GM18873 (cell line): Measurements from ENCODE around the gene C20orf141.
"Not testable (repeated sequence)": the region's sequence is repeated elsewhere in the genome, so short reads cannot be mapped to it uniquely, and the experiment has no call there.

Experiments used
- ATAC-seq: cut with Tn5 transposase; IDR thresholded peaks from one replicate; pipeline ENCODE4 v1.9.1; 2021; ENCODE audit warnings: mild to moderate bottlenecking, moderate library complexity, moderate number of reproducible peaks; ENCODE audit not compliant: unreplicated experiment, low FRiP score

C20orf141 gene

DNA sequence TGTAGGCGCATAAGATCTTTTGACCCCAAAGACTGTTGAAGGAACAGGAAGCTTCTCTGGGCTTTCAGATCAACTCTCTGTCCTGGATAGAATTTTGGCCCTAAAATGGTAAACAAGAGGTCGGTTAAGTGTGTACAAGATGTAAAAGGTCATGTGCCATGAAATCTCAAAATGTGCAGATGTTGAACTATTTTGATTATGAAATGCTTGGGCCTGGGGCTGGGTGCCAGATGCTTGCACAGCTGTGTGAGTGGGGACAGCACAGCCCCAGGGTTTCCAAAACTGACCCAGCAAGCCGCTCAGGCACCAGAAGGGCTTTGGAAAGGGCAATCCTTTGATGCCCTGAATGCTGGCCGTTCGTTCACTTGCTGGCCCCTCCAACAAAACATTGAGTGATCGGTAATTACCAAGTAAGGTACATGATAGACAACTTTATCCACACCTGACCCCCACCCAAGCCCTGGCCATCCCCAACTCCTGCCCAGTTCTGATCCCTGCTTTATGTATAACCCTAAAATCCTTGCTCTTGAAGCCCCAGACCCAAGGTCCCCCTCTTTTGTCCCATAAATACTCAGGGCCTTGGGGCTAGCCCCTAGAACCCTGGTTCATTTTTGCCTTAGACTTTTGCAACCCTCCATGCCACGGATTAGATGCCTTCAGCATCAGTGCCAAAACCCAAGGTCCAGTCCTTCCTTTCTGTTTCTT, 3.3 kb downstream of the C20orf141 start:
- no peak for ATAC-seq

DNA sequence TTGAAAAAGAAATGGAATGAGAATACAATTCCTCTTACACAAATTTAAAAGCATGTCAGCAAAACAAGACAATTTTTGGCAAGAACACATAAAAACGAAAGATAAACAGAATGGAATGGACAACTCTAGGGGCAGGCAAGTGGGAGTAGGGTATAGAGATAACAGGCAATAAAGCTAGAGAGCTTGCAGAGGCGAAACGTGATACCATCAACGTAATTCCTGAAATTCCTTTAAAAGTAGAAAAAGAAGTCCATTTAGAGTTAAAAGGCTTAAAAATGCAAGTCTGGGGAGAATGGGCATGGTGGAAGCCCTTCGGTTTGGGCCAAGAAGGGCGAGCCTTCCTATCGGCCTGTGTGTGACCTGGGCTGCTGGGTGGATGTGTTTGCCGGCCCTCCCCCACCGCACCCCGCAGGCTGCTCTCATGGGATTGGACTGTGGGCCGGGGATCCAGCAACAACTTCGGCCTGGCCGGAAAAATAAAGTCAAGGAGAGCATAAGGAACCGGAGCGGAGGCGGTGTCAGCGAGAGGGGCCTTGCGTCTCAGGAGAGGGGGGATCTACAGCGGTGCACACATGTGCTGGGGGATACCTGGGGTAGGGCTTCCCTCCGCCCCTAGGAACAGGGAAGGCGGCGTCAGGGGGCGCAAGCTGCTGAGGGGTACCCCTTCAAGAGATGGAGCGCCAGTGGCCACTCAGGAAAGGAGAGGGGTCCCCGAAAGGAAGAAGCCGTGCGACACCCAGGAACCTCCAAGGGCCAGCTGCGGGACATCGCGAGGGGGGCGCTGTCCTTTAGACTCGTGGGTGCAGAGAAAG, 5.5 kb downstream of the C20orf141 start:
- no peak for ATAC-seq

DNA sequence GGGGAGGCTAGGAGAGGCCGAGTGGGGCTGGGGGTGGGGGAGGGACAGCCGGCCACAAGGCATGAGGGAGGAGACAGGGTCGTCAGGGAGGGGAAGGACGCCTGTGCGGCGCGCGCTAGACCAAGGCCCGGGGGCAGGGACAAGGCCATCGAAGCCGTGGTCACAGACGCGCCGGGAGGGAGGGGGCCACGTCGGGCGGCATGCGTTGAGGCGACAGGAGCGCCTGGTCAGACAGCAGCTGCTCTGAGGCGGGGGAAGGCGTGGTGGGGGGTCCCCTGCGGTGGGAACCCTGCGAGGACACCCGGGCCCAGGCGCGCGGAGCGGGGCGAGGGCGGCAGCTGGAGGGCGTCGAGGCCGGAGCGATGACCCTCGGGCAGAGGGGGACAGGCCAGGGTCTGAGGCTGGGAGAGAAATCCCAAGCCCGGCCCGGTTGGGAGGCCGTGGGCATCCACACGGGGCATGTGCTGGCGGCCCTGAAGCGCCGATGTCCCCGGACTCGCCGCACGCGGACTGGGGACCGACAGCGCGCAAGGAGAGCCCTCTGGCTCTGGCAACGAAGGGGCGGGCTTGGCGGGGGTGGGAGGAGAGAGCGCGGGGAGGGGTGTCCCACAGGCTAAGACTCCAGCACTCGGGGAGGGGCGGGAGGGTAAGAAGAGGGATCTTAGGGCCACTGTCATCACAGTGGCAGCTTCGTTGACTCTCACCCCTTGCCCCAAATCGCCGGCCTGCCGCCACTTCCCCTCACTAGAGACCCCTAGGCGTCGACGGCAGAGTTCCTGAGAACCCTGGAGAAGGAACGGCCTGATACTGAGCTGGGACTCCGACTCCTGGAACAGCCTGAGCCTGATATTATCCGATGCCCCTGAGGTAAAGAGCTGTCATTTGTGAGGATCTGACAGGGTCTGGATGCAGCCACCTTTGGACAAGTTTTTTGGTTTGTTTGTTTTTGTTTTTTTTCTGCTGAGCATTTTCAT, 6.4 kb downstream of the C20orf141 start:
- no peak for ATAC-seq

DNA sequence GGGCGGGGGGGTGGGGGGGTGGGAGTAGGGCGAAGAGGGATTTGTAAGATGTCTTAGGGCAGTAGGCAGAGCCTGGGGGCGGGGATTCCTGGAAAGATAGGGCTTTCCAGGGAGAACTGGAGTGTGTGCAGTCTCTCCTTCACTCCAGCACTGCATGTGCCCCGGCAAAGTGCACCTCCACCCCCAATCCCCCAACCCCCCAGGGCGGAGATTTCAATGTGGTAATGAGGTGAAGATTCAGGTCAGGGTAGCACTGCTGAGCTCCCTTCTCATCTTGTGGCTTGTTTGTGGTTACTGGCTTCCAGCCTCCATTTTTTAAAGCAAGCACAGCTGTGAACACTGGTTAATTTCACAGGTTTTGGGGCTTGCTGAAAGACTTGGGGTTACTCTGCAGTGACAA, 7.3 kb downstream of the C20orf141 start:
- ATAC-seq, result no peak

DNA sequence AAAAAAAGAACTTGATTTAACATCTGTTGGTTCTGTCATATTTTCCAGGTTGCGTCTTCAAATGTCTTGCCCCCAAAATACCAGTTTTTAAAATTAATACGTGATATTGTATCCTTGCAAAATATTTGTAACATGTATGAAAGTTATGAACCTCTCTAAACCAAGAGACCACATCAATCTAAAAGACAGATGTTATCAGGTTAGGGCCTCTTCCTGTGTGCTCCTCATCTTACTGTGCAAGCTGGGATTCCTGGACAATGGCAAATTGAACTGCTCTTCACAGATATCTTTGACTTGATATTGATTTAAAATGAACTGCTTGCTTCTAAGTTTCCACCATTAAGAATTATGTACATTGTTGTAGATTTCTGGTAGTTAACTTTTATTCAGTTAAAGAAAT, 11.0 kb downstream of the C20orf141 start:
- ATAC-seq, result no peak

DNA sequence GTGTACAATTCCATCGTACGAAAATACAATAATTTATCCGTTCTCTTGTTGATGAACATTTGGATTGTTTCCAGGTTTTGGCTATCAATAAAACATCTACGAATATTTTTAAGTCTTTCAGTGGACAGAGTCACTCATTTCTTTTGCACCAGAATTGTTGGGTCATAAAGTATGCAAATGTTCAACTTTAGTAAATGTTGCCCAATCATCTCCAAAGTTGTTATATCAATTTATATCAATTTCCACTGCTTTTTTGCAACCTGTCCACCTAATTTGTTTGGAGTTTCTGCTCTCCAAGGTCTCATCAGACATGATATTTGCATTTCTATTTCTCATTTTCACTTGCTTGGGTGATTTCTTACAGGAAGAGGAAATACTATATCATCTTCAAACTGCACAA, 11.9 kb downstream of the C20orf141 start:
- ATAC-seq, result no peak

DNA sequence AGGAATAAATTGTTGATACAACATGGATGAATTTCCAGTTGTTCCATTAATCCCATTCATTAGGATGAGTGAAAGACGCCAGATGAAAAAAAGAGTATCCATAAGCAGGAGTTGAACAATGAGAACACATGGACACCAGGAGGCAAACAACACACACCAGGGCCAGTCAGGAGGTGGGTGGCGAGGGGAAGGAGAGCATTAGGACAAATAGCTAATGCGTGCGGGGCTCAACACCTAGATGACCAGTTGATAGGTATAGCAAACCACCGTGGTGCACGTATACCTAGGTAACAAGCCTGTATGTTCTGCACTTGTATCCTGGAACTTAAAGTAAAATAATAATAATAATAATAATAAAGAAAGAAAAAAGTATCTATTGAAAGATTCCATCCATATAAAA, 14.6 kb downstream of the C20orf141 start:
- no peak for ATAC-seq

DNA sequence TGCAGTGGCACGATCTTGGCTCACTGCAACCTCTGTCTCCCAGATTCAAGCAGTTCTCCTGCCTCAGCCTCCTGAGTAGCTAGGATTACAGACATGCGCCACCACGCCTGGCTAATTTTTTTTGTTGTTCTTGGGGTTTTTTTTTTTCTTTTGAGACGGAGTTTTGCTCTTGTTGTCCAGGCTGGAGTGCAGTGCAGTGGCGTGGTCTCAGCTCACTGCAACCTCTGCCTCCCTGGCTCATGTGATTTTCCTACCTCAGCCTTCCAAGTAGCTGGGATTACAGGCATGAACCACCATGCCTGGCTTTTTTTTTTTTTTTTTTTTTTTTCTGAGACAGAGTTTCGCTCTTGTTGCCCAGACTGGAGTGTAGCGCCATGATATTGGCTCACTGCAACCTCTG, 16.4 kb downstream of the C20orf141 start:
- ATAC-seq, result not testable (repeated sequence)

DNA sequence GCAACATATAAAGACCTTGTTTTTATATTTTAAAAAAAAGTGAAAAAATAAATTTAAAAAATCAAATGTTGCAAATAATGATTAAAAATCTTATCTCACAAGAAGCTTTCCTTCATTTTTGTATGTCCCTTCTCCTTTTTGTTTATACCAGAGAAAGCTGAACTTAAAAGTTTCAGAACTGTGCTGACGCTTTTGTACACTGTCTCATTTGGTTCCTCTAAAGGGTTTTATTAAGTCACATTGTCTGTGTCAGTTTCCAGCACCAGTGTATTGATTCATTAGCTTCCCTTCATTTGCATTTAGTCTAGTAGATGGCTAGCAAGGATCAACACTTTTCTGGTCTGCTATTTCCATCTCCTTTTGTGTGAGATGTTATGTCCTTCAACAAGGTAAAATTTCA, 19.0 kb downstream of the C20orf141 start:
- no peak for ATAC-seq

DNA sequence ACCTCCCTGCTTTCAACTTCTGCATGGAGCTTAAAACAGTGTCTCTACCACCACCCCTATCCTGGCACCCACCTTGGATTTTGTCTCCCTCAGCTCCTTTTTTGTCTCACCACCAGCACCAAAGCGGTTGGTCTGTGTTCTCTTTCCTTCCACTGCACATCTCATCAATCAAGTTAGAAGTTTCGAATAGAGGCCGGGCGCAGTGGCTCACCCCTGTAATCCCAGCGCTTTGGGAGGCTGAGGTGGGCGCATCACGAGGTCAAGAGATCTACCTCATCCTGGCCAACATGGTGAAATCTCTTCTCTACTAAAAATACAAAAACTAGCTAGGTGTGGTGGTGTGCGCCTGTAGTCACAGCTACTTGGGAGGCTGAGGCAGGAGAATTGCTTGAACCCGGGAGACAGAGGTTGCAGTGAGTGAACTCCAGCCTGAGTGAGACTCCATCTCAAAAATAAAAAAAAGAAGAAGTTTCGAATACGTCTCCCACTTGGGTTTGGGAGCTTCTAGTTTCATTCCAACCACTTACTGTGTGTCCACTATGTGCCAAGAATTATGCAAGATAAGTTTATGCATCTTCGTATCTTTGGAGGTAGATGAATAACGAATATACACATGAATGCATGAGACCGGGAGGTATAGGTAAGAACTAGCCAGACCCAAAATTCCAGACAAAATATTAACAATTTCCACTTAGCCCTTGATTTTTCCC, 19.8 kb downstream of the C20orf141 start:
- ATAC-seq, result no peak

DNA sequence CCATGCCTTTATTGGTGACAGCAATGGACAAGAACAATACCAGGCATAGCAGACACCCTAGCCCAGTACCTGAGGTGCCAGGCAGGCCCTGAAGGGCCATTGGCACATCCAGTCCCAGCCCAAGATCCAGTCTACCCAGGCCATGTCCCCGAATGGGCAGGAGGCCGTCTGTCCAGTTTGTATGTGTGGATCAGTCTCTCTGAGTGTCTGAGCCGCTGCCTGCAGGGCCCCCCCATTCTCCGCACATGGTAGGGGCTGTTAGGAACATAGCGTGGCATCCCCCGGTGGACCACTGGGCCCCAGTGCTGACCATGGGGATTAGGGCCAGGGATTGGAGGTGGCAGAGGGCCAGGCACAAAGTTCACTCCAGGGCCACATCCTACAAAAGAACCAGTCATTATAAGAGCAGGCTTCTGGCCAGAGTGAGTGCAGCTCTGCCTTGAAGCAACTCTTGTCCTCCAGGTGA, 20.6 kb downstream of the C20orf141 start:
- no peak for ATAC-seq

DNA sequence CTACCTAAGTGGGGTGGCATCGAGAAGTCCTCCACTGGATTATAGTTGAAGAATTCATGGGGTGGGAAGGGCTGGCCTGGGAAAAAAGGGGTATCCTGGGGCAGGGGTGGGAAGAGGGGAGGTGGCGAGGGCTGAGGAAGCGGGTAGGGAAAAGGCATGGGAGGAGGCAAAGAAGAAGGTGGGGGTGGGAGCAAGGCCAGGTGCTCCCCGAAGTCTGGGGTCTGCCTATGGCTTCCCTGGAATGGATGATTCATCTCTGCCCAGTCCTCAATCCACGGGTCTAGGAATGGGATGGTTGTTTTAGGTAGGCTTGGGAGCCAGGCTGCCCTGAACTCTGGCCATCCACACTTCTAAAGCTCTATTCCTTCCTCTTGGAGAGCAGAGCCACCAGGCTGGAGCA, 21.2 kb downstream of the C20orf141 start:
- ATAC-seq, result no peak

DNA sequence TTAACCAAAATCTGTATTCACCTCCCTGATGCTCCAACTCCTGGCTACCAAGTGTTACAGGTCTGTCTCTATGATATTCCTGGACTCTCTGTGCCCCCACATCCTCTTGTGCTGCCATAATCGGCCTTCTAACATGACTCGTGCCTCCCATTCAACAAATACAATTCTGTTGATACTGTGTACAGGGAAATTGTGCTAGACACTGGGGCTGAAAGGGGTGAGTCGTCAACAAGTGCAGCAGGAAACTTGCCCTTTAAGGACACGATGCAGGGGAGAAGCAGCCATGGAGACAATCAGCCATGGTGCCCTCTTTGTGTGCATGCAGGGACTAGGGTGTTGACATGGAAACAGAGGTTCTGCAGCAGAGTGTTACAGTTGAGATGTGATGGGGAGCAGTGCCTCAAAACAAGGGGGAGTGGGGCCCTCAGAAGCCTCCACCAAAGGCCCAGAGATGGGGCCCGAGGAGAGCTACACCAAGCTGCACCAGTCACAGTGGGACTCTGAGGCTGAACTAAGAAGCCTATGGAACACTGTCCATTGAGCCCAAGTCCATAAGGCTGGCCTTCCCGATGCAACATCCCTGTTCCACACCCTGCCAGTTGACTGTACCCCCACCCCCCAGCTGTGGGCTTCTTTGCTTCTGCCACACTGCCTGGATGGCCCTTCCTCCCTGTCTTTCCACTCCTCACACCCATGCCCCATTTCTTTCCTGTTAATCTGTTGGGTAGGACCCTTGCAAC, 22.6 kb downstream of the C20orf141 start:
- ATAC-seq, result no peak

DNA sequence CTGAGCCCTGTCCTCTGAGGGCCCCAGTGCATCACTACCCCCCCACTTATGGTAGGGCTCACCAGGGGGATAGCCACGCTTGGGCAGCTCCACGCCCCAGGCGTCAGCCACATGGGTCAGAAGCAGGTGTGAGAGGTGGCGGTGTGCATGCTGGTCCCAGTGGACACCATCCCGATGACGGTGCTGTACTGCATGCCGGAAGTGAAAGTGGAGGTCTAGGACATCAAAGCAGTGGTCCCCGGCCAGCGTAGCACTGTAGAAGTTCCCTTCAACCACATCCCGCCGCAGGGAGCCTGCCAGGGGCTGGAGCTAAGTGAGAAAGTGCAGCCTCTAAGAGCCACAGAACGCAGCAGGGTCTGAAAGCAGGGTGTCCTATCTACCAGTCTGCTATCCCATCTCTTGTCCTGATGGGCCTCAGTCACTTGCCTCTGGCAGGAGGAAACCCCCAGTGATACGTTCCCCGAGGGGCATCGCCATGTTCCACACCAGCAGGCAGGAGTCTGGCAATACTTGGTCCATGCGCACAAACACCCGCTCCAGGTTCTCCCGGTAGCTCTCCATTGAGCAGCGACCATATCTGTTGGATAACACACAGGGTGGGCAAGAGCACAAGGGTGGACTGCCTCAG, 23.5 kb downstream of the C20orf141 start:
- no peak for ATAC-seq

DNA sequence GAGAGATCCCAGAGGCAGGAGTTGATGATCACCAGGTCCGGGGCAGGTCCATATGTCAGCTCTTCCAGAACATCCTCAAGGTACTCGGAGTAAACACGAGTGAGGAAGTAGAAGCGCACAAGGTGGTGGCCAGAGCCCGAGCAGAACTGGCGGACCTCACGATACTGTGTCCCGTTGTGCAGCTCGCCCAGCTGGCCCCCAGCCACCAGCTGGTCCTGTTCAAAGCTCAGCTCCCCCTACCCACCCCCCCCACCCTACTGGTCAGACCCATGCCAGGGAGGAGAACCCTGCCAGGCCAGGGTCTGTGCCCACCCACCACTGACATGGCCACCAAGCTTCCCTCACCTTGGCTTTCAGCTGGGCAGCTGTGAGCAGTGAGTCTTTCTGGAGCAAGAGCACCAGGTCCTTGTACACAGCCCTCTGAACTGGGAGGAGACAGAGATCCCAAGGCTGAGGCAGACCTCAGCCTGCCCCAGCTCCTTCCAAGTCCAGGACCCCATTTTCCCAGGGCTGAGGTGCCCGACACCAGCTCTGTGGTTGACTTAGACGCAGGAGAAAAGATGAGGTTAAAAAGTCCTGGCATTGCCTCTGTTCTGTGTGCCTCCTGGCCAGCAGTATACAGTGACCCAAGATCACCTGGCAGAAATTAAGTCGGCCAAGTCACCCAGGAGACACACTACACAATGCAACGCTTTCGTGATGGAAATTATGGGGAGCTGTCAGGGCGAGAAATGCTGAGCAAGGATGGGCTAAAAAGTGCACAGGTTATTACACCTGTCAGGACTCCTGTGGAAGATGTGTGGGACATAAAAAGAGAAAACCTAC, 24.3 kb downstream of the C20orf141 start:
- ATAC-seq, result no peak

DNA sequence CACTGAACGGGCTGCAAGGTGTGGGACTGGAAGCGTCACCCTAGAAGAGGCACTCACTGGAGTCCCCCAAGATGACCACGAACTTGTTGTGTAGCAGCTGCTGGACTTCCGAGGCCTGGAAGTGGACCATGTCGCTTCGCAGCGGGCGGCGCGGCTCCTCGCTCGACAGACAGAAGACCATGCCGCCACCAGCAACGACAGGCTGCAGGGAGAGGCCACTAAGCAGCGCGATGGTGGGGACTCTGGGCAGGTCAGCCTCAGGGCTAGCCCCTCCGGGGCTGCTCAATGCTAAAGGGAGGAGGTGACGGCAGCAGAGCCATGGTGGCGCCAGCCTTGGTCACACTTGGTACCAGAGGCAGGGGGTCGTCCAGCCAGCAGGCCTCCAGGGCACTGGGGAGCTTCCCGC, 24.9 kb downstream of the C20orf141 start:
- no peak for ATAC-seq

DNA sequence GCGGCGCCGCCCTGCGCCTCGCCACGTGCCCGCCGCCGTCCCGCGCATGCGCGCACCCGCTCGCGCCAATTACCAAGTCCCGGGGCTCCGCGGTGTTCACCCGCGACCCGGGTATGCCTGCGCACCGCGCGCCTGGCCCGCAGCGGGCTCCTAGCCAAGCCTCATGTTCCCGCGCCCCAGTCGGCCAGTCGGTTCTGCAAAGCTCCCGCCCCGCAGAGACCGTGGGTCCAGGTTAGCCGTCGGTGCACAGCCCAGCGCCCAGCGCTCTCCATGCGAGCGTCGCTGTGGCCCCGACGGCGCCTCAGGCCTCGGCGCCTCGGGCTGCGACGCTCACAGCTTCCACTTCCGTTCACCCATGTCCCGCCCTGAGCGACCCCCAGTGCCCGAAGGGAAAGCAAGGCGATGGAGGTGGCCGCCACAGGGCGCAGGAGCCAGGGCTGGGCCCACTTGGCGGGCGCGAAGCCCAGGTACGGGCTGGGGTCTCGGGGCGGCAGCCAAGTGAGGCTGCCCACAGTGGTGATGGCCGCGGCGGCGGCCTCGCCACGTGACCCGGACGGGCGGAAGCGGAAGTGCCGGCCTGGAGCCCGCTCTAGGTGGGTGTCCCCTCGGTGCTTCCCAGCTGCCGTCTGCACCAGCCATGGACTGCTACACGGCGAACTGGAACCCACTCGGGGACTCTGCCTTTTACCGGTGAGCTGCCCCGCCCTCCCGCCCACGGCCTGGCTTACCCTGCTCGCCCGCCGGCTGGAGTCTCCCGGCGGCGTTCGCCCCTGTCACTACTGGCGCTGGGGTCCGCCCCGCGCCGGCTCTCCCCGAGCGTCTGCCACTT, 25.6 kb downstream of the C20orf141 start, which contains the start of the genes PCED1A and VPS16:
PCED1A (minus strand) TSS at position 518 of the 829 bp plus-strand sequence. CDS start 743 bp downstream, outside the sequence.
VPS16 (plus strand) TSS at position 608 of the 829 bp plus-strand sequence; CDS start at position 638, 30 bp downstream.
- peak; percentile 75 for ATAC-seq
